HepG2 (cell line): ENCODE data around the gene ZNF444. TPM values are rescaled to one million over a fixed set of nuclear protein-coding genes. Genes with fewer than 3 reads are reported as not detected.

Experiments
- CBX5 ChIP-seq: sonication (generic); formaldehyde crosslinking; IDR thresholded peaks from 2 replicates; pipeline ENCODE4 v1.4.0; 2020; ENCODE audit warnings: missing genetic modification reagents, borderline replicate concordance
- CREM ChIP-seq, 2 experiments: sonication (generic) in 1 of 2; formaldehyde crosslinking in 1 of 2; IDR thresholded peaks; 2 replicates each; pipeline versions ENCODE4 v1.4.0 to v1.6.1; 2016 to 2020; ENCODE audit warnings: antibody characterized with exemption in 1 of 2, mild to moderate bottlenecking in 1 of 2, missing genetic modification reagents in 1 of 2
- FOXO1 ChIP-seq: sonication (generic); formaldehyde crosslinking; IDR thresholded peaks from 2 replicates; pipeline ENCODE4 v1.4.0; 2020; ENCODE audit warnings: missing genetic modification reagents
- KAT7 ChIP-seq: IDR thresholded peaks from 2 replicates; pipeline ENCODE4 v1.6.1; 2018; ENCODE audit warnings: borderline replicate concordance, missing compliant biosample characterization
- SAP130 ChIP-seq: IDR thresholded peaks from 2 replicates; pipeline ENCODE4 v1.6.1; 2016; ENCODE audit warnings: low read depth
- ZFP1 ChIP-seq: IDR thresholded peaks from 2 replicates; pipeline ENCODE4 v1.6.1; 2016
- ZNF124 ChIP-seq: sonication (generic); formaldehyde crosslinking; IDR thresholded peaks from 2 replicates; pipeline ENCODE4 v1.4.0; 2020; ENCODE audit warnings: missing genetic modification reagents
- ZNF567 ChIP-seq: sonication (generic); formaldehyde crosslinking; IDR thresholded peaks from 2 replicates; pipeline ENCODE4 v1.8.1; 2023; ENCODE audit warnings: mild to moderate bottlenecking, missing genetic modification reagents, borderline replicate concordance
- ZNF614 ChIP-seq: IDR thresholded peaks from 2 replicates; pipeline ENCODE4 v1.6.1; 2018; ENCODE audit warnings: missing biosample characterization, missing genetic modification reagents, inconsistent platforms, borderline replicate concordance
- polyA plus RNA-seq, 8 experiments: library from polyadenylated mRNA; depleted of rRNA in 3 of 8; stranded (reverse) in 7 of 8; unstranded in 1 of 8; fragments of >200 nt; fragmentation: Illumina TruSeq in 4 of 8; extraction: Trizol in 4 of 8; gene quantifications; 2 replicates each; pipeline versions ENCODE4 v1.2.1 to v1.2.3, GENCODE V29; 2011 to 2016; ENCODE audit warnings: low read depth in 4 of 8, missing spikeins in 1 of 8, mixed read lengths in 1 of 8; ENCODE audit not compliant: insufficient read depth in 1 of 8
- total RNA-seq, 5 experiments: library from RNA; depleted of rRNA; stranded (reverse); fragments of >200 nt; fragmentation: Illumina TruSeq; extraction: Trizol; gene quantifications; 2 replicates each; pipeline ENCODE4 v1.2.3, GENCODE V29; 2016; ENCODE audit warnings: low read depth in 1 of 5
- TF ChIP-seq, protein P1 (sequence below): sonication (generic); formaldehyde crosslinking; IDR thresholded peaks from 2 replicates; pipeline ENCODE4 v1.4.0; 2020; ENCODE audit warnings: mild to moderate bottlenecking, missing genetic modification reagents
- TF ChIP-seq, protein P2 (sequence below): sonication (generic); formaldehyde crosslinking; IDR thresholded peaks from 2 replicates; pipeline ENCODE4 v1.4.0; 2020; ENCODE audit warnings: missing genetic modification reagents
- TF ChIP-seq, protein P3 (sequence below): sonication (generic); formaldehyde crosslinking; IDR thresholded peaks from 2 replicates; pipeline ENCODE4 v1.5.1; 2020; ENCODE audit warnings: missing genetic modification reagents, mild to moderate bottlenecking, borderline replicate concordance
- TF ChIP-seq, protein P4 (sequence below): sonication (generic); formaldehyde crosslinking; IDR thresholded peaks from 2 replicates; pipeline ENCODE4 v1.8.0; 2022; ENCODE audit warnings: missing genetic modification reagents, low read depth, mild to moderate bottlenecking, borderline replicate concordance
- TF ChIP-seq, protein P5 (sequence below), 2 experiments: IDR thresholded peaks; 2 replicates each; pipeline ENCODE4 v1.6.1; 2011 to 2012; ENCODE audit warnings: low read length in 2 of 2, borderline replicate concordance in 1 of 2, low read depth in 1 of 2, mild to moderate bottlenecking in 1 of 2, moderate library complexity in 1 of 2

ZNF444 gene
- total and polyA plus RNA-seq, 2 of the 13 experiments (the other 11 are each of a cell fraction or from before 2014, with no cell fraction given), result 27.4 to 30.3 TPM

DNA sequence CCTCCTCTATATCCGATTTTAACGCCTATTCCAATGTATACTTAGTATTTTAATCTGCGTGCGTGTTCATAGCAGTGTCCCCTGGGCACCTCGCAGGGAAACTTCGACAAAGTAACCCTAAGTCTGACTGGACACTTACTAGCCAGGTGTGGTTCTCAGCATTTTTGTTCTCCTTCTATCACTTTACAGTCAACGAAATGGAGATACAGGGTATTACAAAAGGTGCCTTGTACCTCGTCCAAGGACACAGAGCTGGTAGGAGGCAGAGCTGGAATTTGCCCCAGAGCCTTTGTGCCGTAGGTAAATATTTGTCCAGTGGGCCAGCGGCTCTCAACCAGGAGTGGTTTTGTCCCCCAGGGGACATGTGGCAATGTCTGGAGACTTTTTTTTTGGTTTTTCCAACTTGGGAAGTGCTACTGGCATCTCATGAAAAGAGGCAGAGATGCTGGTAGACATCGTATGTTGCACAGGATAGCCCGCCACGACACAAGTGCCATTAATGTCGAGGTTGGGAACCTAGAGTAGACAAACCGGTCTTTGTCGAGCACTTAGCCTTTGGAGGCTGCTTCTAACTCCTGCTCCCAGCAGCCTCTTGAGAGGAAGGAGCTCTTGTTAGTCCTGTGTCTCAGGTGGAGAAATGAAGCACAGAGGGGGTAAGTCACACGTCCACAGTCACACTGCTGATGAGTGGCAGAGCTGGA lies 1.1 kb downstream of the ZNF444 start (continued):
- TF ChIP-seq FOXO1 (CRISPR knock-in tag) (peak; percentile 89), ZNF124 (CRISPR knock-in tag) (0 out of 2 replicates have a peak, but pooled peaks have one; percentile 61), ZNF567 (CRISPR knock-in tag) (peak; percentile 66; the same call in 1 of the 2 replicates), SAP130 (CRISPR knock-in tag) (peak; percentile 92), CBX5 (CRISPR knock-in tag) (peak; percentile 75; the same call in 1 of the 2 replicates), CREM (IDR thresholded peaks at IDR 0.05) (peak; percentile 81), CREM (CRISPR knock-in tag; IDR thresholded peaks at IDR 0.05) (no peak), ZNF614 (CRISPR knock-in tag) (peak; percentile 95), ZFP1 (CRISPR knock-in tag) (peak; percentile 89), KAT7 (CRISPR knock-in tag) (peak; percentile 77; the same call in 1 of the 2 replicates)
- TF ChIP-seq, protein P1, sequence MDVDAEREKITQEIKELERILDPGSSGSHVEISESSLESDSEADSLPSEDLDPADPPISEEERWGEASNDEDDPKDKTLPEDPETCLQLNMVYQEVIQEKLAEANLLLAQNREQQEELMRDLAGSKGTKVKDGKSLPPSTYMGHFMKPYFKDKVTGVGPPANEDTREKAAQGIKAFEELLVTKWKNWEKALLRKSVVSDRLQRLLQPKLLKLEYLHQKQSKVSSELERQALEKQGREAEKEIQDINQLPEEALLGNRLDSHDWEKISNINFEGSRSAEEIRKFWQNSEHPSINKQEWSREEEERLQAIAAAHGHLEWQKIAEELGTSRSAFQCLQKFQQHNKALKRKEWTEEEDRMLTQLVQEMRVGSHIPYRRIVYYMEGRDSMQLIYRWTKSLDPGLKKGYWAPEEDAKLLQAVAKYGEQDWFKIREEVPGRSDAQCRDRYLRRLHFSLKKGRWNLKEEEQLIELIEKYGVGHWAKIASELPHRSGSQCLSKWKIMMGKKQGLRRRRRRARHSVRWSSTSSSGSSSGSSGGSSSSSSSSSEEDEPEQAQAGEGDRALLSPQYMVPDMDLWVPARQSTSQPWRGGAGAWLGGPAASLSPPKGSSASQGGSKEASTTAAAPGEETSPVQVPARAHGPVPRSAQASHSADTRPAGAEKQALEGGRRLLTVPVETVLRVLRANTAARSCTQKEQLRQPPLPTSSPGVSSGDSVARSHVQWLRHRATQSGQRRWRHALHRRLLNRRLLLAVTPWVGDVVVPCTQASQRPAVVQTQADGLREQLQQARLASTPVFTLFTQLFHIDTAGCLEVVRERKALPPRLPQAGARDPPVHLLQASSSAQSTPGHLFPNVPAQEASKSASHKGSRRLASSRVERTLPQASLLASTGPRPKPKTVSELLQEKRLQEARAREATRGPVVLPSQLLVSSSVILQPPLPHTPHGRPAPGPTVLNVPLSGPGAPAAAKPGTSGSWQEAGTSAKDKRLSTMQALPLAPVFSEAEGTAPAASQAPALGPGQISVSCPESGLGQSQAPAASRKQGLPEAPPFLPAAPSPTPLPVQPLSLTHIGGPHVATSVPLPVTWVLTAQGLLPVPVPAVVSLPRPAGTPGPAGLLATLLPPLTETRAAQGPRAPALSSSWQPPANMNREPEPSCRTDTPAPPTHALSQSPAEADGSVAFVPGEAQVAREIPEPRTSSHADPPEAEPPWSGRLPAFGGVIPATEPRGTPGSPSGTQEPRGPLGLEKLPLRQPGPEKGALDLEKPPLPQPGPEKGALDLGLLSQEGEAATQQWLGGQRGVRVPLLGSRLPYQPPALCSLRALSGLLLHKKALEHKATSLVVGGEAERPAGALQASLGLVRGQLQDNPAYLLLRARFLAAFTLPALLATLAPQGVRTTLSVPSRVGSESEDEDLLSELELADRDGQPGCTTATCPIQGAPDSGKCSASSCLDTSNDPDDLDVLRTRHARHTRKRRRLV, result 0 out of 2 replicates have a peak, but pooled peaks have one; percentile 27
- TF ChIP-seq, protein P2, sequence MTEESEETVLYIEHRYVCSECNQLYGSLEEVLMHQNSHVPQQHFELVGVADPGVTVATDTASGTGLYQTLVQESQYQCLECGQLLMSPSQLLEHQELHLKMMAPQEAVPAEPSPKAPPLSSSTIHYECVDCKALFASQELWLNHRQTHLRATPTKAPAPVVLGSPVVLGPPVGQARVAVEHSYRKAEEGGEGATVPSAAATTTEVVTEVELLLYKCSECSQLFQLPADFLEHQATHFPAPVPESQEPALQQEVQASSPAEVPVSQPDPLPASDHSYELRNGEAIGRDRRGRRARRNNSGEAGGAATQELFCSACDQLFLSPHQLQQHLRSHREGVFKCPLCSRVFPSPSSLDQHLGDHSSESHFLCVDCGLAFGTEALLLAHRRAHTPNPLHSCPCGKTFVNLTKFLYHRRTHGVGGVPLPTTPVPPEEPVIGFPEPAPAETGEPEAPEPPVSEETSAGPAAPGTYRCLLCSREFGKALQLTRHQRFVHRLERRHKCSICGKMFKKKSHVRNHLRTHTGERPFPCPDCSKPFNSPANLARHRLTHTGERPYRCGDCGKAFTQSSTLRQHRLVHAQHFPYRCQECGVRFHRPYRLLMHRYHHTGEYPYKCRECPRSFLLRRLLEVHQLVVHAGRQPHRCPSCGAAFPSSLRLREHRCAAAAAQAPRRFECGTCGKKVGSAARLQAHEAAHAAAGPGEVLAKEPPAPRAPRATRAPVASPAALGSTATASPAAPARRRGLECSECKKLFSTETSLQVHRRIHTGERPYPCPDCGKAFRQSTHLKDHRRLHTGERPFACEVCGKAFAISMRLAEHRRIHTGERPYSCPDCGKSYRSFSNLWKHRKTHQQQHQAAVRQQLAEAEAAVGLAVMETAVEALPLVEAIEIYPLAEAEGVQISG, result peak; percentile 82
- TF ChIP-seq, protein P3, sequence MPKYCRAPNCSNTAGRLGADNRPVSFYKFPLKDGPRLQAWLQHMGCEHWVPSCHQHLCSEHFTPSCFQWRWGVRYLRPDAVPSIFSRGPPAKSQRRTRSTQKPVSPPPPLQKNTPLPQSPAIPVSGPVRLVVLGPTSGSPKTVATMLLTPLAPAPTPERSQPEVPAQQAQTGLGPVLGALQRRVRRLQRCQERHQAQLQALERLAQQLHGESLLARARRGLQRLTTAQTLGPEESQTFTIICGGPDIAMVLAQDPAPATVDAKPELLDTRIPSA (CRISPR knock-in tag), result no peak
- TF ChIP-seq, protein P4, sequence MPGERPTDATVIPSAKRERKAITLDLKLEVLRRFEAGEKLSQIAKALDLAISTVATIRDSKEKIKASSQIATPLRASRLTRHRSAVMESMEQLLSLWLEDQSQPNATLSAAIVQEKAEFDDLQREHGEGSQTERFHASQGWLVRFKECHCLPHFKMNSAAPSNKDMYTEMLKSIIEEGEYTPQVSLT (CRISPR knock-in tag), result 0 out of 2 replicates have a peak, but pooled peaks have one; percentile 32
- TF ChIP-seq, protein P5, sequence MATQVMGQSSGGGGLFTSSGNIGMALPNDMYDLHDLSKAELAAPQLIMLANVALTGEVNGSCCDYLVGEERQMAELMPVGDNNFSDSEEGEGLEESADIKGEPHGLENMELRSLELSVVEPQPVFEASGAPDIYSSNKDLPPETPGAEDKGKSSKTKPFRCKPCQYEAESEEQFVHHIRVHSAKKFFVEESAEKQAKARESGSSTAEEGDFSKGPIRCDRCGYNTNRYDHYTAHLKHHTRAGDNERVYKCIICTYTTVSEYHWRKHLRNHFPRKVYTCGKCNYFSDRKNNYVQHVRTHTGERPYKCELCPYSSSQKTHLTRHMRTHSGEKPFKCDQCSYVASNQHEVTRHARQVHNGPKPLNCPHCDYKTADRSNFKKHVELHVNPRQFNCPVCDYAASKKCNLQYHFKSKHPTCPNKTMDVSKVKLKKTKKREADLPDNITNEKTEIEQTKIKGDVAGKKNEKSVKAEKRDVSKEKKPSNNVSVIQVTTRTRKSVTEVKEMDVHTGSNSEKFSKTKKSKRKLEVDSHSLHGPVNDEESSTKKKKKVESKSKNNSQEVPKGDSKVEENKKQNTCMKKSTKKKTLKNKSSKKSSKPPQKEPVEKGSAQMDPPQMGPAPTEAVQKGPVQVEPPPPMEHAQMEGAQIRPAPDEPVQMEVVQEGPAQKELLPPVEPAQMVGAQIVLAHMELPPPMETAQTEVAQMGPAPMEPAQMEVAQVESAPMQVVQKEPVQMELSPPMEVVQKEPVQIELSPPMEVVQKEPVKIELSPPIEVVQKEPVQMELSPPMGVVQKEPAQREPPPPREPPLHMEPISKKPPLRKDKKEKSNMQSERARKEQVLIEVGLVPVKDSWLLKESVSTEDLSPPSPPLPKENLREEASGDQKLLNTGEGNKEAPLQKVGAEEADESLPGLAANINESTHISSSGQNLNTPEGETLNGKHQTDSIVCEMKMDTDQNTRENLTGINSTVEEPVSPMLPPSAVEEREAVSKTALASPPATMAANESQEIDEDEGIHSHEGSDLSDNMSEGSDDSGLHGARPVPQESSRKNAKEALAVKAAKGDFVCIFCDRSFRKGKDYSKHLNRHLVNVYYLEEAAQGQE (IDR thresholded peaks at IDR 0.05; ENCODE audit: borderline replicate concordance in 1 of 2, low read depth in 1 of 2, low read length in 2 of 2), result peak in 1 of 2 experiments; percentile 61; a peak in 1 of 4 replicates
